Ovary (tissue), 3 donors: Measurements from ENCODE around the gene ARRDC5.

Source experiments
- EP300 ChIP-seq: sonication (generic); formaldehyde crosslinking; IDR thresholded peaks from one replicate; pipeline ENCODE4 v1.6.1; 2017; ENCODE audit warnings: antibody characterized with exemption
- POLR2A ChIP-seq: fragments of 450-650 bp; IDR thresholded peaks from one replicate; pipeline ENCODE4 v1.6.1; 2017; ENCODE audit warnings: antibody characterized with exemption, mild to moderate bottlenecking, moderate library complexity
- TF ChIP-seq, protein P1 (sequence below), 3 donors: fragments of 450-650 bp in 2 of 3; fragments of 200-600 bp in 1 of 3; IDR thresholded peaks; one replicate each; pipeline versions ENCODE4 v1.5.1 to v1.8.0; 2016 to 2022; ENCODE audit warnings: antibody characterized with exemption in 3 of 3, mild to moderate bottlenecking in 1 of 3
- donor health status: DM: no; HTN: no; CAD: no.

DNA sequence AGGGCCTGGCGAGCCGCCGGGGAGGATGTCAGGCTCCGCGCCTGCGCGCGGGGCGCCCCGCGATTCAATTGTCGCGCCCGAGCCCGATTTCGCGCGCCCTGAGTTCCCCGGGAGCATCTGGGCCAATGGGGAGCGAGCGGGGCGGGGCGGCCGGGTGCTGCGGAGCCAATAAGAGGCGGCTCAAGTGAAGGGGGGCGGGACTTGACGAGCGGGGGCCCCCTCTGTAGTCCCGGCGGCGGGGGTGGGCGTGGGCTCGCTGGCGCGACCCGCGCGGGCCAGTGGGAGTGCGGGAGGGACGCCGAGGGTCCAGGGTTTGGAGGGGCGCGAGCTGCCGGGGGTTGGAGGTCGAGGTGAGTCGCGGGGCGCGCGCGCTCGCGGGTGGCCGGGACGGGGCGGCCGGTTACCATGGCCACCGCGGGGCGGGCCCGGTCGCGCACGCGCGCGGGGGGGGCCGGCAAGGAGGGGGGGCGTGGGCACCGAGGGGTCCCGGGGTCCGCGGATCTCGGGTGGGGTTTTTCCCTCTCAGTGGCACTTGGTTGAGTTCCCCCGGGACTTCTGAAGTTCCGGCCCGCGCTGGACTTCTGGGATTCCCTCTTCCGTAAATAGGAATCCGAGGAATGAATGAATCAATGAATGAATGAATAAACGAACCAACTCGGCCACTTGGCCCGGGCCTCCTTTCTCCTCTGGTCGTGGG lies 7.3 kb upstream of the ARRDC5 start:
- TF ChIP-seq, protein P1, sequence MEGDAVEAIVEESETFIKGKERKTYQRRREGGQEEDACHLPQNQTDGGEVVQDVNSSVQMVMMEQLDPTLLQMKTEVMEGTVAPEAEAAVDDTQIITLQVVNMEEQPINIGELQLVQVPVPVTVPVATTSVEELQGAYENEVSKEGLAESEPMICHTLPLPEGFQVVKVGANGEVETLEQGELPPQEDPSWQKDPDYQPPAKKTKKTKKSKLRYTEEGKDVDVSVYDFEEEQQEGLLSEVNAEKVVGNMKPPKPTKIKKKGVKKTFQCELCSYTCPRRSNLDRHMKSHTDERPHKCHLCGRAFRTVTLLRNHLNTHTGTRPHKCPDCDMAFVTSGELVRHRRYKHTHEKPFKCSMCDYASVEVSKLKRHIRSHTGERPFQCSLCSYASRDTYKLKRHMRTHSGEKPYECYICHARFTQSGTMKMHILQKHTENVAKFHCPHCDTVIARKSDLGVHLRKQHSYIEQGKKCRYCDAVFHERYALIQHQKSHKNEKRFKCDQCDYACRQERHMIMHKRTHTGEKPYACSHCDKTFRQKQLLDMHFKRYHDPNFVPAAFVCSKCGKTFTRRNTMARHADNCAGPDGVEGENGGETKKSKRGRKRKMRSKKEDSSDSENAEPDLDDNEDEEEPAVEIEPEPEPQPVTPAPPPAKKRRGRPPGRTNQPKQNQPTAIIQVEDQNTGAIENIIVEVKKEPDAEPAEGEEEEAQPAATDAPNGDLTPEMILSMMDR (IDR thresholded peaks at IDR 0.05), result no peak
- TF ChIP-seq POLR2A (no peak), EP300 (no peak)
